PFSK-1 (cell line): ENCODE results near the gene UMPS.

Experiments
- POLR2AphosphoS5 ChIP-seq: IDR thresholded peaks from 2 replicates; pipeline ENCODE4 v1.6.1; 2012; ENCODE audit warnings: low read depth, mild to moderate bottlenecking, control low read depth, low read length, moderate library complexity
- SIN3A ChIP-seq: IDR thresholded peaks from 2 replicates; pipeline ENCODE4 v1.6.1; 2012; ENCODE audit warnings: mild to moderate bottlenecking, low read length, moderate library complexity, borderline replicate concordance; ENCODE audit not compliant: insufficient read depth
- TAF1 ChIP-seq: IDR thresholded peaks from 2 replicates; pipeline ENCODE4 v1.6.1; 2012; ENCODE audit warnings: low read length, control low read depth, borderline replicate concordance; ENCODE audit not compliant: insufficient read depth

DNA sequence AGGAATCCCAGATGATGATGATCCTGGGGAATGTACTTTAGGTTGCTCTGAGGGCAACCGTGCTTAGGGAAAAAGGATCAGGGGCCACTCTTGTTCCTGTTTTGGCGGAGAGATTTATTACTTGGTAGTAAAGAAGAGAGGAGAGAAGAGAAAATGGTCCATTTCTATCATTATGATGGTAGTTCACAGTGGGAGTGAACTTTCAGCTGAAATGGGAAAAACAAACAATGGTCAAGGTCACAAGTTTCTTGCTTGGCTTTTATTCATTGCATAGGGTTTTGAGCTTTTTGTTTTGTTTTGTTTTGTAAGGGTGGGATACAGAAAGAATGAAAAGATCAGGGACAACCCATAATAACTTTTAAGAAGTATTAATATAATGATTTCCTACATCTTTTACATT is 7.7 kb upstream of the UMPS start:
- no peak for TF ChIP-seq SIN3A
- no peak for TF ChIP-seq TAF1
- TF ChIP-seq POLR2AphosphoS5: no peak
